DND-41 (cell line): Measurements from ENCODE around the gene DCST1.

Source experiments
- ATAC-seq: fragments of 200-7000 bp; cut with Tn5 transposase; 3 replicates; pipeline ENCODE4 v1.9.1; 2021; ENCODE audit warnings: low read depth; ENCODE audit not compliant: insufficient read depth
- DNase-seq: peaks from one replicate; pipeline ENCODE4 v3.0.0-alpha.2; 2020
- H2AFZ ChIP-seq: 2 replicates; pipeline ENCODE4 v1.6.0; 2012; ENCODE audit warnings: low read depth, low read length
- H3K27ac ChIP-seq: 2 replicates; pipeline ENCODE4 v1.5.1; 2012; ENCODE audit warnings: low read length, inconsistent platforms
- H3K27me3 ChIP-seq: fragments of 200-600 bp; sonication (generic); 2 replicates; pipeline ENCODE4 v1.6.0; 2012; ENCODE audit warnings: low read length, mild to moderate bottlenecking, inconsistent platforms; ENCODE audit not compliant: insufficient read depth, poor library complexity
- H3K36me3 ChIP-seq: 2 replicates; pipeline ENCODE4 v1.5.1; 2012; ENCODE audit warnings: low read length, inconsistent platforms; ENCODE audit not compliant: insufficient read depth
- H3K4me1 ChIP-seq: 2 replicates; pipeline ENCODE4 v1.5.1; 2012; ENCODE audit warnings: mild to moderate bottlenecking, low read length; ENCODE audit not compliant: insufficient read depth
- H3K4me2 ChIP-seq: 2 replicates; pipeline ENCODE4 v1.6.0; 2012; ENCODE audit warnings: mild to moderate bottlenecking, moderate library complexity, low read length, inconsistent platforms; ENCODE audit not compliant: insufficient read depth
- H3K4me3 ChIP-seq, 2 experiments: fragments of 200-600 bp in 1 of 2; shearing (Covaris generic) in 1 of 2; 2 replicates each; pipeline ENCODE4 v1.5.1; 2012 to 2016; ENCODE audit warnings: inconsistent platforms in 2 of 2, low read length in 2 of 2, mild to moderate bottlenecking in 2 of 2, low read depth in 1 of 2, moderate library complexity in 1 of 2
- H3K79me2 ChIP-seq: 2 replicates; pipeline ENCODE4 v1.6.0; 2012; ENCODE audit warnings: low read length, inconsistent platforms; ENCODE audit not compliant: insufficient read depth
- H3K9ac ChIP-seq: 2 replicates; pipeline ENCODE4 v1.6.0; 2012; ENCODE audit warnings: low read depth, mild to moderate bottlenecking, inconsistent platforms, low read length, moderate library complexity
- H3K9me3 ChIP-seq: 2 replicates; pipeline ENCODE4 v1.5.1; 2012; ENCODE audit warnings: low read length, moderate library complexity, mild to moderate bottlenecking, inconsistent platforms; ENCODE audit not compliant: insufficient read depth, severe bottlenecking
- H4K20me1 ChIP-seq: 2 replicates; pipeline ENCODE4 v1.6.0; 2012; ENCODE audit warnings: low read length; ENCODE audit not compliant: insufficient read depth
- CTCF ChIP-seq: IDR thresholded peaks from 2 replicates; pipeline ENCODE4 v1.5.1; 2012; ENCODE audit warnings: borderline replicate concordance, low read length, moderate library complexity, mild to moderate bottlenecking; ENCODE audit not compliant: poor library complexity, severe bottlenecking; ENCODE audit errors: extremely low read depth
- EZH2 ChIP-seq: IDR thresholded peaks from 3 replicates; pipeline ENCODE4 v1.6.1; 2012; ENCODE audit warnings: borderline replicate concordance, low read depth, mild to moderate bottlenecking, moderate library complexity, low read length, inconsistent platforms; ENCODE audit not compliant: severe bottlenecking

Gene DCST1

GRCh38 chr1:155093911-155094621, 60.4 kb downstream of the DCST1 start:
- Histone ChIP-seq H3K36me3 (no peaks in the 10 kb centered on the region), H3K4me2 (no peak overlapping the region), H3K9me3 (no peaks in the 10 kb centered on the region), H3K4me1 (peaks cover 9% of the 10 kb centered on the region), H3K4me3 (no peak overlapping the region), H3K27me3 (peaks cover 24% of the 10 kb centered on the region), H3K79me2 (no peaks in the 10 kb centered on the region), H4K20me1 (peaks cover 7% of the 10 kb centered on the region), H2AFZ (no peak overlapping the region), H3K27ac (no peak overlapping the region), H3K9ac (no peak overlapping the region)
- TF ChIP-seq CTCF (peak; percentile 45), EZH2 (no peak)
- ATAC-seq (0 out of 3 replicates have a peak, but pooled peaks have one; percentile 20), DNase-seq (no peak)

DNA sequence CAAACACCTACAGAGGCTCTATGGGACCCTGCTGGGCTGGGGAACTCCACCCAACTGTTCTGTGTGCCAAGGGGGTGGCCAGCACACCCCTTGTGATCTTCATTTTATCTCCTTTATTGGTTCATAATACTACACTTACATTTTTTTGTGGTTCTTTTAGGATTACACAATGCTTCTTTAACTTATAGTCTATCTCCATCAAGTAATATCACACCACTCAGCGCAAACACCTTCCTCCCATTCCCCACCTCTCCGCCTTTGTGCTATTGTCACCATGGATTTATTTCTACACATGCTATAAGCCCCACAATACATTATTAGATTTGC, 61.0 kb downstream of the DCST1 start:
- no peaks in the 10 kb centered on the region for H3K79me2 ChIP-seq
- H3K4me2 ChIP-seq = no peak overlapping the region
- H3K4me3 ChIP-seq = no peak overlapping the region
- H4K20me1 ChIP-seq = peaks cover 7% of the 10 kb centered on the region
- H3K9me3 ChIP-seq = no peaks in the 10 kb centered on the region
- no peak overlapping the region for H2AFZ ChIP-seq
- no peak overlapping the region for H3K9ac ChIP-seq
- ATAC-seq = no peak
- TF ChIP-seq CTCF (no peak), EZH2 (no peak)
- no peak for DNase-seq
- H3K36me3 ChIP-seq = no peaks in the 10 kb centered on the region
- no peak overlapping the region for H3K27ac ChIP-seq
- H3K4me1 ChIP-seq = peaks cover 9% of the 10 kb centered on the region
- peaks cover 24% of the 10 kb centered on the region for H3K27me3 ChIP-seq

DNA sequence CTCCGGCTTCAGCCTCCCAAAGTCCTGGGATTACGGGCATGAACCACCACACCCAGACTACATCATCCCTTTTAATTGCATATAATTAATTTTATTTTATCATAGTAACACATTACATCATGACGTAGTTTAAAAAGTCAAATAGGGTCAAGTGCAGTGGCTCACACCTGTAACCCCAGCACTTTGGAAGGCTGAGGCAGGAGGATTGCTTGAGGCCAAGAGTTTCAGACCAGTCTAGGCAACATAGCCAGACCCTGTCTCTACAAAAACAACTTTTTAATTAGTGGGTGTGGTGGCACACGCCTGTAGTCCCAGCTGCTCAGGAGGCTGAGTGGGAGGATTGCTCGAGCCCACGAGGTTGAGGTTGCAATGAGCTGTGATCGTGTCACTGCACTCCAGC, 65.7 kb downstream of the DCST1 start:
- Histone ChIP-seq H3K4me3 (no peak overlapping the region), H3K27ac (no peak overlapping the region), H2AFZ (no peak overlapping the region), H3K9me3 (no peaks in the 10 kb centered on the region), H3K36me3 (no peaks in the 10 kb centered on the region), H4K20me1 (no peaks in the 10 kb centered on the region), H3K4me2 (no peak overlapping the region), H3K79me2 (no peaks in the 10 kb centered on the region), H3K4me1 (no peaks in the 10 kb centered on the region), H3K9ac (no peak overlapping the region), H3K27me3 (peaks cover 18% of the 10 kb centered on the region)
- TF ChIP-seq CTCF (no peak), EZH2 (no peak)
- DNase-seq = no peak
- no peak for ATAC-seq
